Endothelial cell of hepatic sinusoid (primary cell): Measurements from ENCODE around the gene SCMH1.

Experiments used
- in situ Hi-C: cut with HindIII; loops from 2 replicates; pipeline ENCODE4 v1.10.0; 2017; ENCODE audit warnings: low sequenced_read_pairs

SCMH1 gene

DNA sequence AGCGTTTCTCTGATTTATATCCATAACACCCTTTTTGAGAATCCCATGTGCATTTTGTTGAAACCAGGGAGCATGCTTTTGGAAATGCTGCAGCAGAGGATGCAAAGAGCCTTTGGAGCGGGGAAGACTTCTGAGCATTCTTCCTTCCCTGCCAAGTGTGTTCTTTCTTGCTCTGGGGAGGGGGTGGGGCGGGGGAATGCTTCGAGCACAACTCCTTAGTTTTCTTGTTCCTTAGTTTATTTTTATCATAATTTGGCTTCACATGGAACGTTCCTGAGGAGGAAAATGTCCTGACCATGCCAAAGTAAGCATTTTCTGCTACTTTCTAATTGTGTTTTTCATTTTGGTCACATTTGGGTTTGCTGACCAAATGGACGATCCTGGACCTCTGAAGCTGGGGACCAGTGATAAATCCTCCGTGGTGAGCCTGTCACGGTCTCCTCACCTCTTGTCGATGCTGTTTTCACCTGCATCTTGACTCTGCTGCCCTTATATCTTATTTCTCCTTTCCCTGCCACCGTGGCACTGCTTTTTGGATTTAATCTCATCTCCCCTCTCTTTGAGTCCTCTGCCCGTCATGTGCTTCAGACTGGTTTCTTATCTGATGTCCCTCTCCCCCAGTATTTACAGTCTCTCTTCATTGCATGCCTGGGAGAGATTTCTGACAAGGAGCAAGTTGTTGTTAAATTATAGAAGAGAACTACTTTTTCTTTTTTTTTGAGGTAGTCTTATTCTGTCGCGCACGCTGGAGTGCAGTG, 260.2 kb downstream of the SCMH1 start:
- in situ Hi-C loops: loop anchor here (5.0 kb wide), 1 partner anchor 65 kb away; no protein-coding TSS in a partner anchor

DNA sequence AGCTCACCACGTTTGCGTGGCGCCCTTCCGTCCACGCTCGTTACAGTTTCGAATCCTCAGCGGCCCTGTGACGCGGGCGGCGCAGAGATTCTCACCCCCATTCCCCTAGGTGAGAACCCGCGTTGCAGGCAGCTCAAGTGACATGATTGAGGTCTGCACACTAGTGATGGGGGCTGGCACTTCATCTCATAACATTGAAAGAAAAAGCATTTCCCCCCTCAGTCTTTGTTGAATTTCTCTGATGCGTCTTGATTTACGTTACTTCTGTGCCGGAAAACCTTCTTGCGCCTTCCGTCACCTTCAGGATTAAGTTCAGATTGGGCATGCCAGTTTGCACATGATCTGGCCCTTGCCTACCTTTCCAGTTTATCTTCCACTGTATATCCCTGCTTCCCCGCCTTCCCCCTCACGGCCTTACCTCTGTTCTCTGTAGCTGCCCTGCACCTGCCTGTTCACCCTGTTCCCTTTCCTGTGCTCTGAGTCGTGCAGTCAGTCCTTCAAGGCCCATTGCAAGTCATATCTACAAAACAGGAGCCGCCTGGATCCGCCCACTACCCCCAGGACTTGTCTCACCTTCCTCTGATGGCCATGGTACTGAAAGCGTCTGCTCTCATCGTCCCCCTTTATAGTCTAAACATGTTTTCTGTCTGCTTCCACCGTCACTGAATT, 261.5 kb downstream of the SCMH1 start:
- in situ Hi-C loops: loop anchor here (5.0 kb wide), 1 partner anchor 67 kb away; no protein-coding TSS in a partner anchor

DNA sequence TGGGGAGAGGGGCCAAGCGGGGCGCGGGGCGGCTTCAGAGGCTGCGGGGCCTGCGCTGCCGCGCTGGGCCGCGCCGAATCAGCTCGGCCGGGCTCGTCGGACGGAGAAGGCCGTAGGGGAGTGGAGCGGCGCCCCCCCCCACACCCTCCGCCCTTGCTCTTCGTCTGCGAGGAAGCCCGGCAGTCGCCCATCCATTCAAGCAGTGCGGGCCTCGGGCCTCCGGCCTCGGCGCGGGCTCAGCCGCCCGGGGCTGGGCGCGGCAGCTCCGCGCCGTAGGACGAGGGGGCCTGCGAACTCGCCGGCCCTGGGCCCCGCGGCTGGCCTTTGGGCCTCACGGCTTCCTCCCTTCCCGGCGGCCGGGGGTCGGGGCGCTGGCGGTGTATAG, 262.0 kb downstream of the SCMH1 start:
- in situ Hi-C loops: loop anchor here (5.0 kb wide), 1 partner anchor 67 kb away; no protein-coding TSS in a partner anchor

DNA sequence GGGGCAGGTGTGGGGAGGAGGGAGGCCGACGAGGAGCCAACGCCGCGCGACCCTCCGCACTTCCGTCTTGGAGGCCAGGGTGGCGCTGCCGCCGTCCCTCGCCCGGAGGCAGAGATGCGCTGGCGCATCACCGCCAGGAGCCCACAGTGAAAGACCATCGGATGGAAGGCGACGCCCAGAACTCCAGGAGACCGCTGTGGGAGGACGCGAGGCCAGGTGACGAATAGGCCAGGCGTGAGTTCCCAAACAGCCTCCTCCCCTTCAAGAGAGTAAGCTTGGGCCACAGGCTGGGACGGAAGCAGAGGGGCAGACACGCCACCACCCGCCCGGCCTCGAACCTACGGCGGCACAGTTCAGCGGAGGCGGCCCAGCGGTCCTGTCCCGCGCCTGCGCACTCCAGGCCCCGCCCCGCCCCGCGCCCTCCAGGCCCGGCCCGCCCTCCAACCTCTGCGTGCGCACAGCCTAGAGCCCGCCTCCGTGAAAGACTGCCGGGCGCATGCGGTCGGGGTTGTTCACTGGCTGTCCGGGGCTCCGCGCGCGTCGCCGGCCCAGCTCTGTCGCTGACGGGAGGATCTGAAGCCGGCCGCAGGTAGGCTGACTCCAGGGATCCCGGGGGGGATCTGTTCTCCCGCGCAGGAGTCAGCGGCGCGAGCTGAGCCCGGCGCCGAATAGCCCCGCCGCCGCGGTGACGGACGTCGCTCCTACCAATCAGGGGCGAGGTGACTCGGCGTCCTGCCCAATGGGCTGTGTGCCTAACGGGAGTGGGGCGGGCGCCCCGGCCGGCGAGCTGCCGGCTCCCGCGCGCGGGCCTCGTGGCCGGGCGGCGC, 262.7 kb downstream of the SCMH1 start, which contains the start of gene CTPS1:
Gene CTPS1, plus strand, starts transcription at position 456 of the 827 bp plus-strand sequence. CDS start 3,595 bp downstream, outside the sequence.
- in situ Hi-C loops: loop anchor here (5.0 kb wide), 1 partner anchor 68 kb away; no protein-coding TSS in a partner anchor

DNA sequence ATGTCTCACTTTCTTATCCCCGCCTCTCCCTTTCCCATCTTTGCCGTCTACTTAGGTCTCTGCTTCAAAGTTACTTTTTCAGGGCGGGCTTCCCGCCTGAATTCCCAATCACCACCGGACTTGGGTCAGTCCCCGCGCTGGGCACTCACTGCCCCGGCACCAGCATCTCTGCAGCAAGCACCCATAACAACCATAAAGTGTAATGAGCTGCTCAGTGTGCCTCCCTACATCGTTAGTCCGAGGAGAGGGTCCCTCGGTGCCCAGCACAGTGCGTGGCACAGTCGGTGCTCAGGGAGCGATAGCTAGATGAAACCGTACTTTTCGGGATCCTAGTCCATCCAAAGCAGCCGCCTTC, 263.2 kb downstream of the SCMH1 start:
- in situ Hi-C loops: no loop called here

DNA sequence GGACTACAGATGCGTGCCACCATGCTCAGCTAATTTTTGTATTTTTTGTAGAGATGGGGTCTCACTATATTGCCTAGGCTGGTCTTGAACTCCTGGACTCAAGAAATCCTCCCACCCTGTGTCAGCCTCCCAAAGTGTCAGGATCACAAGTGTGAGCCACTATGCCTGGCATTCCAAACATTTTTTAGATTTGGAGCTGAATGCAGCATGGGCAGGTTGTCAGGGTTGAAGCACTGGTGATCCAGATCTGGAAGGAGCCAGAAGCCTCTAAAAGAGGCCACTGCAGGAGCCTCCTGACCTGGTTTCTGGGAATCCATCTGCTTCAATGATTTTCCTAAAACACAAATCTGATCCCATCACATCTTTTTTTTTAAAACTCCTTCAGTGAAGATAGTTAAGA, 264.4 kb downstream of the SCMH1 start:
- in situ Hi-C loops: no loop called here
